Astrocyte of the hippocampus (primary cell): ENCODE measurements around the gene DENND2C.
A peak's percentile ranks its signal among the peaks of the same experiment; 100 is the strongest.

ENCODE experiments used
- DNase-seq: peaks from one replicate; pipeline ENCODE4 v3.0.0; 2011; ENCODE audit warnings: low read depth, low spot score

The DENND2C gene

GRCh38 chr1:114685851-114686250 lies 16.0 kb upstream of the DENND2C start:
- no peak for DNase-seq

GRCh38 chr1:114677691-114678090 lies 7.8 kb upstream of the DENND2C start:
- no peak for DNase-seq

- no peak for DNase-seq
Observed at GRCh38 chr1:114676115-114676514, 6.3 kb upstream of the DENND2C start.

- DNase-seq, result no peak
Observed at GRCh38 chr1:114671939-114672275, 2.1 kb upstream of the DENND2C start.

- DNase-seq, result peak; percentile 1
Observed at GRCh38 chr1:114671011-114671938, 1.4 kb upstream of the DENND2C start.

- peak; percentile 96 for DNase-seq
Observed at GRCh38 chr1:114670083-114671010, 498 bp upstream of the DENND2C start.

- DNase-seq, result no peak
Observed at GRCh38 chr1:114668784-114669561, 876 bp downstream of the DENND2C start.

- DNase-seq, result no peak
Observed at GRCh38 chr1:114668373-114668772, 1.5 kb downstream of the DENND2C start.

GRCh38 chr1:114666954-114667353 lies 2.9 kb downstream of the DENND2C start:
- DNase-seq, result no peak

- DNase-seq, result no peak
Observed at GRCh38 chr1:114660238-114660637, 9.6 kb downstream of the DENND2C start.

- DNase-seq, result no peak
Observed at GRCh38 chr1:114651893-114652292, 18.0 kb downstream of the DENND2C start.

GRCh38 chr1:114648503-114648902 lies 21.3 kb downstream of the DENND2C start:
- DNase-seq, result no peak

GRCh38 chr1:114641377-114641776 lies 28.5 kb downstream of the DENND2C start:
- DNase-seq, result no peak

- no peak for DNase-seq
Observed at GRCh38 chr1:114638910-114639309, 30.9 kb downstream of the DENND2C start.

- DNase-seq, result no peak
Observed at GRCh38 chr1:114632427-114632826, 37.4 kb downstream of the DENND2C start.

GRCh38 chr1:114627107-114627506 lies 42.7 kb downstream of the DENND2C start:
- peak; percentile 14 for DNase-seq

- DNase-seq, result no peak
Observed at GRCh38 chr1:114623364-114623763, 46.5 kb downstream of the DENND2C start.

GRCh38 chr1:114620419-114620818 lies 49.4 kb downstream of the DENND2C start:
- no peak for DNase-seq

GRCh38 chr1:114618606-114619005 lies 51.2 kb downstream of the DENND2C start:
- DNase-seq, result no peak

GRCh38 chr1:114610546-114611245 lies 59.2 kb downstream of the DENND2C start:
- peak; percentile 8 for DNase-seq

- no peak for DNase-seq
Observed at GRCh38 chr1:114609826-114610225, 60.0 kb downstream of the DENND2C start.
